Suprapubic skin (tissue), 4 donors: ENCODE data around the gene PTGES2. TPM values are rescaled to one million over a fixed set of nuclear protein-coding genes. Genes with fewer than 3 reads are reported as not detected.
A peak's percentile ranks its signal among the peaks of the same experiment; 100 is the strongest.

Experiments
- DNase-seq, 2 donors: peaks; one replicate each; pipeline ENCODE4 v3.0.0-alpha.2; 2019; ENCODE audit warnings: low spot score in 2 of 2
- H3K27ac ChIP-seq: fragments of 200-600 bp; sonication (generic); one replicate; pipeline ENCODE4 v1.5.1; 2019
- H3K27me3 ChIP-seq: fragments of 200-600 bp; sonication (generic); one replicate; pipeline ENCODE4 v1.5.1; 2019
- H3K36me3 ChIP-seq: fragments of 200-600 bp; sonication (generic); one replicate; pipeline ENCODE4 v1.5.1; 2019
- H3K4me1 ChIP-seq: fragments of 200-600 bp; sonication (generic); one replicate; pipeline ENCODE4 v1.5.1; 2019
- H3K4me3 ChIP-seq: fragments of 200-600 bp; sonication (generic); one replicate; pipeline ENCODE4 v1.5.1; 2019; ENCODE audit warnings: mild to moderate bottlenecking
- H3K9me3 ChIP-seq: fragments of 200-600 bp; sonication (generic); one replicate; pipeline ENCODE4 v1.5.1; 2019
- EP300 ChIP-seq: sonication (generic); formaldehyde crosslinking; IDR thresholded peaks from one replicate; pipeline ENCODE4 v1.6.1; 2017; ENCODE audit warnings: antibody characterized with exemption
- POLR2A ChIP-seq, 2 donors: fragments of 450-650 bp; IDR thresholded peaks; one replicate each; pipeline ENCODE4 v1.6.1; 2017; ENCODE audit warnings: antibody characterized with exemption in 2 of 2, mild to moderate bottlenecking in 2 of 2, moderate library complexity in 2 of 2
- POLR2AphosphoS5 ChIP-seq, 3 donors: sonication (generic); formaldehyde crosslinking; IDR thresholded peaks; one replicate each; pipeline ENCODE4 v1.6.1; 2017; ENCODE audit warnings: antibody characterized with exemption in 3 of 3
- WGBS: methylation state at CpG from one replicate; pipeline ENCODE4 v1.1.5; 2018; 5-methylcytosine and 5-hydroxymethylcytosine counted together
- total RNA-seq, 4 donors: library from RNA; depleted of rRNA; stranded (reverse); fragments of >200 nt; gene quantifications; one replicate each; pipeline ENCODE4 v1.1.0, GENCODE V29; 2016
- TF ChIP-seq, protein P1 (sequence below), 2 donors: fragments of 200-600 bp in 1 of 2; fragments of 450-650 bp in 1 of 2; sonication (generic) in 1 of 2; IDR thresholded peaks; one replicate each; pipeline ENCODE4 v1.5.1; 2016 to 2019; ENCODE audit warnings: antibody characterized with exemption in 2 of 2, mild to moderate bottlenecking in 1 of 2, moderate library complexity in 1 of 2

Gene PTGES2
- total RNA-seq, 4 donors from 2014 or later = 47.4 to 76.0 (median 55.9) TPM

- WGBS = 92% methylated on average over 15 of the region's 22 CpGs
- H3K4me1 ChIP-seq = peaks cover 39% of the 10 kb centered on the region
These were observed 17.0 kb upstream of the PTGES2 start for GRCh38 chr9:128144239-128145181.

GRCh38 chr9:128143525-128144238, 16.2 kb upstream of the PTGES2 start:
- peak in 1 of 2 donors; percentile 57 for DNase-seq
- 53% methylated on average over 7 of the region's 8 CpGs for WGBS

More at GRCh38 chr9:128144239-128145181, 17.0 kb upstream of the PTGES2 start:
- Histone ChIP-seq H3K9me3 (no peaks in the 10 kb centered on the region), H3K4me3 (no peak overlapping the region), H3K27ac (no peak overlapping the region), H3K36me3 (no peaks in the 10 kb centered on the region), H3K27me3 (no peaks in the 10 kb centered on the region)
- no peak for DNase-seq
- TF ChIP-seq EP300 (no peak), POLR2A (IDR thresholded peaks at IDR 0.05) (no peak)
- TF ChIP-seq, protein P1, sequence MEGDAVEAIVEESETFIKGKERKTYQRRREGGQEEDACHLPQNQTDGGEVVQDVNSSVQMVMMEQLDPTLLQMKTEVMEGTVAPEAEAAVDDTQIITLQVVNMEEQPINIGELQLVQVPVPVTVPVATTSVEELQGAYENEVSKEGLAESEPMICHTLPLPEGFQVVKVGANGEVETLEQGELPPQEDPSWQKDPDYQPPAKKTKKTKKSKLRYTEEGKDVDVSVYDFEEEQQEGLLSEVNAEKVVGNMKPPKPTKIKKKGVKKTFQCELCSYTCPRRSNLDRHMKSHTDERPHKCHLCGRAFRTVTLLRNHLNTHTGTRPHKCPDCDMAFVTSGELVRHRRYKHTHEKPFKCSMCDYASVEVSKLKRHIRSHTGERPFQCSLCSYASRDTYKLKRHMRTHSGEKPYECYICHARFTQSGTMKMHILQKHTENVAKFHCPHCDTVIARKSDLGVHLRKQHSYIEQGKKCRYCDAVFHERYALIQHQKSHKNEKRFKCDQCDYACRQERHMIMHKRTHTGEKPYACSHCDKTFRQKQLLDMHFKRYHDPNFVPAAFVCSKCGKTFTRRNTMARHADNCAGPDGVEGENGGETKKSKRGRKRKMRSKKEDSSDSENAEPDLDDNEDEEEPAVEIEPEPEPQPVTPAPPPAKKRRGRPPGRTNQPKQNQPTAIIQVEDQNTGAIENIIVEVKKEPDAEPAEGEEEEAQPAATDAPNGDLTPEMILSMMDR (IDR thresholded peaks at IDR 0.05) = no peak

GRCh38 chr9:128142596-128142995, 15.1 kb upstream of the PTGES2 start:
- WGBS = 93% methylated on average over 2 of the region's 2 CpGs
- H3K4me3 ChIP-seq = no peak overlapping the region
- no peak for DNase-seq
- TF ChIP-seq POLR2AphosphoS5 (IDR thresholded peaks at IDR 0.05) (no peak), EP300 (no peak), POLR2A (IDR thresholded peaks at IDR 0.05) (no peak)
- TF ChIP-seq, protein P1 (IDR thresholded peaks at IDR 0.05) = no peak
- H3K27me3 ChIP-seq = no peaks in the 10 kb centered on the region
- no peaks in the 10 kb centered on the region for H3K36me3 ChIP-seq
- no peak overlapping the region for H3K27ac ChIP-seq
- H3K4me1 ChIP-seq = peaks cover 25% of the 10 kb centered on the region
- no peaks in the 10 kb centered on the region for H3K9me3 ChIP-seq

More at GRCh38 chr9:128143525-128144238, 16.2 kb upstream of the PTGES2 start:
- Histone ChIP-seq H3K36me3 (no peaks in the 10 kb centered on the region), H3K9me3 (no peaks in the 10 kb centered on the region), H3K27ac (no peak overlapping the region), H3K27me3 (no peaks in the 10 kb centered on the region), H3K4me1 (peaks cover 30% of the 10 kb centered on the region), H3K4me3 (no peak overlapping the region)
- TF ChIP-seq POLR2AphosphoS5 (IDR thresholded peaks at IDR 0.05) = no peak
- no peak for TF ChIP-seq POLR2A (IDR thresholded peaks at IDR 0.05)
- TF ChIP-seq EP300 = no peak
- TF ChIP-seq, protein P1 (IDR thresholded peaks at IDR 0.05) = no peak

DNA sequence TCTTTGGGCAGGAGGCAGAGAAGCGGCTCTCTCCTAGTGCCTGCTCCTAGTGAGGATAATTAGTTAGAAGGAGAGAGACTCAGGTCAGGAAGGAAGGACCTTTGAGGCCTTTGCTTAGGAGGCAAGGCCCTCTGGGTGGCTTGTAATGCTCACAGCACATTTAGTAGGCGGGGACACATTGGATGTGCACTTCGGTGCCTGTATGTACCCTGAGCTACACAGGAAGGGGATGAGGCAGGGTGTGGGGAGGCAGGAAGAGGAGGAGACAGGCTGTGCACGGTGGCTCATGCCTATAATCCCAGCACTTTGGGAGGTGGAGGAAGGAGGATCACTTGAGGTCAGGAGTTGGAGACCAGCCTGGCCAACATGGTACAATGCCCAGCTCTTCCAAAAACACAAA, 14.5 kb upstream of the PTGES2 start:
- H3K4me3 ChIP-seq = no peak overlapping the region
- no peaks in the 10 kb centered on the region for H3K9me3 ChIP-seq
- H3K27ac ChIP-seq = no peak overlapping the region
- DNase-seq = no peak
- peaks cover 25% of the 10 kb centered on the region for H3K4me1 ChIP-seq
- no peaks in the 10 kb centered on the region for H3K36me3 ChIP-seq
- no peaks in the 10 kb centered on the region for H3K27me3 ChIP-seq
- TF ChIP-seq, protein P1 (IDR thresholded peaks at IDR 0.05) = no peak
- TF ChIP-seq EP300 (no peak), POLR2A (IDR thresholded peaks at IDR 0.05) (no peak), POLR2AphosphoS5 (IDR thresholded peaks at IDR 0.05) (no peak)
- 74% methylated on average over 4 of the region's 4 CpGs for WGBS

GRCh38 chr9:128141604-128142003, 14.1 kb upstream of the PTGES2 start:
- WGBS = 100% methylated on average over 2 of the region's 3 CpGs
- DNase-seq = peak in 1 of 2 donors; percentile 16
- Histone ChIP-seq H3K27ac (no peak overlapping the region), H3K27me3 (no peaks in the 10 kb centered on the region), H3K9me3 (no peaks in the 10 kb centered on the region), H3K36me3 (no peaks in the 10 kb centered on the region), H3K4me1 (peaks cover 25% of the 10 kb centered on the region), H3K4me3 (no peak overlapping the region)
- TF ChIP-seq POLR2A (IDR thresholded peaks at IDR 0.05) = no peak
- TF ChIP-seq, protein P1 (IDR thresholded peaks at IDR 0.05) = no peak
- no peak for TF ChIP-seq EP300
- no peak for TF ChIP-seq POLR2AphosphoS5 (IDR thresholded peaks at IDR 0.05)
